Uterus (tissue), 4 donors: ENCODE measurements around the gene TTLL3. TPM values are rescaled to one million over a fixed set of nuclear protein-coding genes. Genes with fewer than 3 reads are reported as not detected.

Experiments
- DNase-seq, 2 donors: peaks; one replicate each; pipeline ENCODE4 v3.0.0-alpha.2; 2019 to 2020
- H3K27ac ChIP-seq, 2 donors: fragments of 200-600 bp; sonication (generic); 1 replicate in 1 of 2; 2 replicates in 1 of 2; pipeline ENCODE4 v1.5.1; 2016 to 2018
- H3K27me3 ChIP-seq, 2 donors: fragments of 200-600 bp; sonication (generic); one replicate each; pipeline ENCODE4 v1.5.1; 2018 to 2019; ENCODE audit warnings: control low read depth in 1 of 2
- H3K36me3 ChIP-seq, 2 donors: fragments of 200-600 bp; sonication (generic); one replicate each; pipeline ENCODE4 v1.5.1; 2019; ENCODE audit warnings: control low read depth in 1 of 2
- H3K4me1 ChIP-seq, 2 donors: fragments of 200-600 bp; sonication (generic); one replicate each; pipeline ENCODE4 v1.5.1; 2018 to 2019; ENCODE audit warnings: control low read depth in 1 of 2
- H3K4me3 ChIP-seq, 2 donors: fragments of 200-600 bp; sonication (generic); 1 replicate in 1 of 2; 2 replicates in 1 of 2; pipeline ENCODE4 v1.5.1; 2018 to 2019; ENCODE audit warnings: mild to moderate bottlenecking in 1 of 2
- H3K9me3 ChIP-seq, 2 donors: fragments of 200-600 bp; sonication (generic); one replicate each; pipeline ENCODE4 v1.5.1; 2019; ENCODE audit warnings: control low read depth in 1 of 2
- POLR2A ChIP-seq, 2 donors: fragments of 450-650 bp; IDR thresholded peaks; one replicate each; pipeline ENCODE4 v1.6.1; 2016; ENCODE audit warnings: antibody characterized with exemption in 2 of 2, mild to moderate bottlenecking in 1 of 2, moderate library complexity in 1 of 2
- intact Hi-C: fragments of 100-400 bp; cut with DNase I; formaldehyde crosslinking; loops from one replicate; pipeline ENCODE4 v1.15.1; 2023; ENCODE audit warnings: low total_unique reads
- total RNA-seq, 4 donors: library from RNA; depleted of rRNA in 3 of 4; stranded (reverse); fragments of >200 nt in 3 of 4; gene quantifications; one replicate each; pipeline versions ENCODE4 v1.1.0 to v1.2.4, GENCODE V29; 2014 to 2023
- TF ChIP-seq, protein P1 (sequence below), 4 experiments: fragments of 200-600 bp in 2 of 4; fragments of 450-650 bp in 2 of 4; sonication (generic) in 2 of 4; IDR thresholded peaks; one replicate each; pipeline ENCODE4 v1.5.1; 2016 to 2019; ENCODE audit warnings: antibody characterized with exemption in 4 of 4, mild to moderate bottlenecking in 2 of 4, moderate library complexity in 1 of 4
- donor health status: DM: yes; HTN: yes; CAD: no.

Gene TTLL3
- total RNA-seq, 4 donors from 2014 or later: 67.1 to 349 (median 83.7) TPM

DNA sequence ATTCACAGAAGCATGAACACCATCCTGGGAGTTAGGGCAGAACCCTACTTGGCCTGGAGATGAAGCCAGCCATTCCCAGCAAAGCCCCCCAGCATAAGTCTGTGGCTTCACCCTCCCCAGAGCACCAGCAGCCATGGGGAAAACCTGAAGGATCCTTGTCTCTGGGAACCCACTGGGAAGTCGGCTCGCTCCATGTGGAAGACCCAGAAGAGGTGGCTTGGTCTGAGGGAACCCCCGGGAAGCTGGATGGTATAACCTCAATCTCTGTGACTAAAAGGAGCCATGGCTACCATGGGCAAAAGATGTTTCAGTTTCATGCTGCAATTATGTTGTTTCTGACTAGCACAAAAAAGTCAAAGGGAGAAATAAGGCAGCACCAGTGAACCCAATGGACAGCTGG is 45.5 kb downstream of the TTLL3 start:
- Histone ChIP-seq H3K9me3 (no peaks in the 10 kb centered on the region), H3K27ac (no peak overlapping the region), H3K27me3 (no peaks in the 10 kb centered on the region), H3K4me3 (no peak overlapping the region), H3K36me3 (no peaks in the 10 kb centered on the region), H3K4me1 (no peaks in the 10 kb centered on the region)
- no peak for DNase-seq
- no peak for TF ChIP-seq POLR2A (IDR thresholded peaks at IDR 0.05)
- TF ChIP-seq, protein P1, sequence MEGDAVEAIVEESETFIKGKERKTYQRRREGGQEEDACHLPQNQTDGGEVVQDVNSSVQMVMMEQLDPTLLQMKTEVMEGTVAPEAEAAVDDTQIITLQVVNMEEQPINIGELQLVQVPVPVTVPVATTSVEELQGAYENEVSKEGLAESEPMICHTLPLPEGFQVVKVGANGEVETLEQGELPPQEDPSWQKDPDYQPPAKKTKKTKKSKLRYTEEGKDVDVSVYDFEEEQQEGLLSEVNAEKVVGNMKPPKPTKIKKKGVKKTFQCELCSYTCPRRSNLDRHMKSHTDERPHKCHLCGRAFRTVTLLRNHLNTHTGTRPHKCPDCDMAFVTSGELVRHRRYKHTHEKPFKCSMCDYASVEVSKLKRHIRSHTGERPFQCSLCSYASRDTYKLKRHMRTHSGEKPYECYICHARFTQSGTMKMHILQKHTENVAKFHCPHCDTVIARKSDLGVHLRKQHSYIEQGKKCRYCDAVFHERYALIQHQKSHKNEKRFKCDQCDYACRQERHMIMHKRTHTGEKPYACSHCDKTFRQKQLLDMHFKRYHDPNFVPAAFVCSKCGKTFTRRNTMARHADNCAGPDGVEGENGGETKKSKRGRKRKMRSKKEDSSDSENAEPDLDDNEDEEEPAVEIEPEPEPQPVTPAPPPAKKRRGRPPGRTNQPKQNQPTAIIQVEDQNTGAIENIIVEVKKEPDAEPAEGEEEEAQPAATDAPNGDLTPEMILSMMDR (IDR thresholded peaks at IDR 0.05): no peak
- intact Hi-C loops: no loop called here

DNA sequence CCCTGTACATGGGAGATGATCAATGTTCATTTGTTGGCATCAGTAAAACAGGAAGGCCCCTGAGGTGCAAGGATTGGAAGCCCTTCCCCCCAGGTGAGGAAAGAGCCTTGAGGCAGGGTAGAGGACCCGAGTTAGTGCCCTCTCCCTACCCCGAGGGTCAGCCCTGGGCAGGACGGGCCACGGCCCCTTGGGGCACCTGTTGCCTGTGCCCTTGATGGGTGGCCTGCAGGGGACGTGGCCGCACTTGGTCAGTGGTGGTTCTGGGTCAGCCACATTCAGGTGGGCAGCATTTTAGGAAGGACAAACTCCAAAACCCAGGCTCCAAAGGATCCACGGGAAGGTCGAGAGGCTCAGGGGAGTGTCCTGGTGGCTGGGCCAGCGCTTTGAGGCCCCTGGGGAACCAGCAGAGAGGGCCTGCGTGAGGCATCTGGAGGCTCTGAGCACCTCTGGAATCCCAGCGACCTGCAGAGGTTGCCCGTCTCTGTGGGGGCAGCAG is 49.5 kb downstream of the TTLL3 start:
- no peak for TF ChIP-seq POLR2A (IDR thresholded peaks at IDR 0.05)
- Histone ChIP-seq H3K36me3 (no peaks in the 10 kb centered on the region), H3K27me3 (no peaks in the 10 kb centered on the region), H3K4me3 (no peak overlapping the region), H3K4me1 (peaks cover 7 to 15% of the 10 kb centered on the region in 2 donors), H3K9me3 (no peaks in the 10 kb centered on the region), H3K27ac (no peak overlapping the region)
- intact Hi-C loops: loop anchor here (10.0 kb wide), 1 partner anchor 55 kb away; the partner anchor contains the start of gene IL17RC
- DNase-seq: no peak

DNA sequence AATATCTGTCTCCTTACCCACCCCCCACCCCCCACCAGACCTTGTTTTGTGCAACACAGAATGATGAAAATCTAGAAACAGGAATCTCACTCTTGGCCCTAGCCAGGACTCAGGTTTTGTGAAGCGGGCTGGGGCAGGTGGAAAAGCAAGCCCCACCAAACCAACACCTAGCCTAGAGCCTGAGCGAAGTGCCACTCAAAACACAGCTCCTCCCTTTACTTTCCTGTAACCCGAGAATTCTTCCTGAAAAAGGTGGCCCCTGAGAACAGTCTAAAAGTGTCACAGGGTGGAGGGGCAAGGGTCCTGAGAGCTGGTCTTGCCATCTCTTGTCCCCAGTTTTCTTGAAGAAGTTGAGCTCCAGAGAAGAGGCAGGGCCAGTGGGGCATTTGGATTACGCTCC is 51.1 kb downstream of the TTLL3 start:
- peak overlapping the region in 1 of 2 donors; percentile 88 for H3K27ac ChIP-seq
- no peaks in the 10 kb centered on the region for H3K36me3 ChIP-seq
- no peak overlapping the region for H3K4me3 ChIP-seq
- TF ChIP-seq, protein P1 (IDR thresholded peaks at IDR 0.05): no peak
- TF ChIP-seq POLR2A (IDR thresholded peaks at IDR 0.05): no peak
- H3K9me3 ChIP-seq: no peaks in the 10 kb centered on the region
- DNase-seq: no peak
- no peaks in the 10 kb centered on the region for H3K27me3 ChIP-seq
- peaks cover 7 to 23% of the 10 kb centered on the region in 2 donors for H3K4me1 ChIP-seq
- intact Hi-C loops: loop anchor here (10.0 kb wide), 1 partner anchor 54 kb away; the partner anchor contains the start of gene IL17RC

DNA sequence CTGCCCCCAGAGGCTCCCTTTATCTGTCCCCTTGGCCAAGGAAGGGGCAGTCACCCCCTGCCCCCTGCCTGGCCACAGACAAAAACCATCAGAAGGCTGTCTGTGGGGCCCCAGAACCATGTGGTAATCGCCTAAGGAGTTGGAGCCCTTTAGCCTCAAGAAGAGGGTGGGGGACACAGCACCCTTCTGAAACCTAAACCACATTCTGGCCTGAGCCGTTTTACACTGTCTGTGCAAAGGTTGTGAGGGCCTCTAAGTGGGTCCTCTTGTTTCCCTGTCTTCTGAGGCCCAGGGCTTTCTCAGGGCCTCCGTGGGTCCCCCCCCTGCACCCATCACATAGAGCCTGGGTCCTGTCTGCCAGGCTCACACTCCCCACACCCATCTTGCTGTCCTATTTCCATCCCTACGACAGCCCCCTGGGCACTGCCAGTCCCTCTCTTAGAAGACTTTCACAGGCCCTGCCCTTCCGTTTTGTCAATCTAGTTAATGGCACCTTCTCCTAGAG is 51.6 kb downstream of the TTLL3 start:
- no peak for TF ChIP-seq POLR2A (IDR thresholded peaks at IDR 0.05)
- TF ChIP-seq, protein P1 (IDR thresholded peaks at IDR 0.05): no peak
- no peaks in the 10 kb centered on the region for H3K9me3 ChIP-seq
- peak overlapping the region; percentile 88 to 94 for H3K27ac ChIP-seq
- no peak for DNase-seq
- H3K36me3 ChIP-seq: no peaks in the 10 kb centered on the region
- no peaks in the 10 kb centered on the region for H3K27me3 ChIP-seq
- intact Hi-C loops: loop anchor here (10.0 kb wide), 1 partner anchor 53 kb away; the partner anchor contains the start of gene IL17RC
- H3K4me3 ChIP-seq: no peak overlapping the region
- H3K4me1 ChIP-seq: peaks cover 7 to 23% of the 10 kb centered on the region in 2 donors

DNA sequence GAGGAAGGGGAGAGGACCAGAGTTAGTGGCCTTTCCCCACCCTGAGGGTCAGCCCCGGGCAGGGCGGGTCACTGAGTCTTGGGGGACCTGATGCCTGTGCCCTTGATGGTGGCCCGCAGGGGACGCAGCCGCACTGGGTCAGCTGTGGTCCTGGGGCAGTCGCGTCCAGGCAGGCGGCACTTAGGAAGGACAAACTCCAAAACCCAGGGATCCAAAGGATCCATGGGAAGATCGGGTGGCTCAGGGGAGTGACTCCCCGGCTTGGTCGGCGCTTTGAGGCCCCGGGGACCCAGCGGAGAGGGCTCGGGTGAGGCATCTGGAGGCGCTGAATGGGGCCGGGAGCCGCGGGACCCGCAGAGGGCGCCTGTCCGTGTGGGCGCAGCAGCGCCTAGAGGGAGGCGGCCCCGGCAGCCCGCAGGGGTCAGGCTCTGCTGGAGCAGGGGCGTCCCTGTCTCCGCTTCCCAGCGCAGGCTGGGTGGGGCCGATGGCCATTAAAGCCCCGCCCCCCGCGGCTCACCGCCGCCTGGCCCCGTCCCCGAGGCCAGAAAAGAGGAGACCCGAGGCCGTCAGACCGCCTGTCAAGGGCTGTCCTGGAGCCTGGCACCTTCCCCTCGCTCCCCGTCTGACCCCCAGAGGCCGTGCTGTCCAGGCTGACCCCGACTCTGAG is 52.5 kb downstream of the TTLL3 start:
- H3K4me1 ChIP-seq: peaks cover 7 to 23% of the 10 kb centered on the region in 2 donors
- peak overlapping the region; percentile 88 to 94 for H3K27ac ChIP-seq
- no peaks in the 10 kb centered on the region for H3K36me3 ChIP-seq
- no peaks in the 10 kb centered on the region for H3K9me3 ChIP-seq
- peak overlapping the region; percentile 16 to 30 for H3K4me3 ChIP-seq
- DNase-seq: peak; percentile 75 to 85
- no peaks in the 10 kb centered on the region for H3K27me3 ChIP-seq
- no peak for TF ChIP-seq POLR2A (IDR thresholded peaks at IDR 0.05)
- TF ChIP-seq, protein P1 (IDR thresholded peaks at IDR 0.05): peak; percentile 60 to 74 (median 62)
- intact Hi-C loops: loop anchor here (10.0 kb wide), 1 partner anchor 52 kb away; the partner anchor contains the start of gene IL17RC
